Colonic mucosa (tissue), 4 donors: Measurements from ENCODE around the gene SLC9C1. TPM values are rescaled to one million over a fixed set of nuclear protein-coding genes. Genes with fewer than 3 reads are reported as not detected.
A peak's percentile ranks its signal among the peaks of the same experiment; 100 is the strongest.

Experiments used
- DNase-seq: peaks from one replicate; pipeline ENCODE4 v3.0.0-alpha.2; 2020
- H3K27ac ChIP-seq: fragments of 200-600 bp; one replicate; pipeline ENCODE4 v1.8.0; 2021
- H3K27me3 ChIP-seq: fragments of 200-600 bp; one replicate; pipeline ENCODE4 v1.8.0; 2021
- H3K36me3 ChIP-seq: fragments of 200-600 bp; one replicate; pipeline ENCODE4 v1.8.0; 2021
- H3K4me1 ChIP-seq: fragments of 200-600 bp; one replicate; pipeline ENCODE4 v1.8.0; 2021; ENCODE audit warnings: mild to moderate bottlenecking
- H3K4me3 ChIP-seq: fragments of 200-600 bp; one replicate; pipeline ENCODE4 v1.8.0; 2021
- H3K9ac ChIP-seq, 2 donors: one replicate each; pipeline ENCODE4 v1.7.0; 2013; ENCODE audit warnings: control low read depth in 2 of 2, low read depth in 2 of 2, low read length in 2 of 2
- H3K9me3 ChIP-seq: fragments of 200-600 bp; one replicate; pipeline ENCODE4 v1.8.0; 2021
- intact Hi-C: fragments of 100-400 bp; cut with DNase I; formaldehyde crosslinking; loops from one replicate; pipeline ENCODE4 v1.14.1; 2022
- total RNA-seq, 2 donors: library from RNA; stranded (reverse); fragmentation: NEBNext Ultra II Directional in 1 of 2; extraction: Animal tissue kit (Norgen Biotek cat#: 25700) in 1 of 2; gene quantifications; one replicate each; pipeline ENCODE4 v1.2.1, GENCODE V29; 2021
- TF ChIP-seq, protein P1 (sequence below): fragments of 200-600 bp; IDR thresholded peaks from one replicate; pipeline ENCODE4 v1.8.0; 2022; ENCODE audit warnings: antibody characterized with exemption, mild to moderate bottlenecking
- donor health status: healthy.
- donor health status: DM: no; HTN: no; CAD: no.
- donor health status: DM: no; HTN: no; CAD: no.

The SLC9C1 gene
- total RNA-seq, 2 donors from 2014 or later: 0.13 to 0.15 TPM

DNA sequence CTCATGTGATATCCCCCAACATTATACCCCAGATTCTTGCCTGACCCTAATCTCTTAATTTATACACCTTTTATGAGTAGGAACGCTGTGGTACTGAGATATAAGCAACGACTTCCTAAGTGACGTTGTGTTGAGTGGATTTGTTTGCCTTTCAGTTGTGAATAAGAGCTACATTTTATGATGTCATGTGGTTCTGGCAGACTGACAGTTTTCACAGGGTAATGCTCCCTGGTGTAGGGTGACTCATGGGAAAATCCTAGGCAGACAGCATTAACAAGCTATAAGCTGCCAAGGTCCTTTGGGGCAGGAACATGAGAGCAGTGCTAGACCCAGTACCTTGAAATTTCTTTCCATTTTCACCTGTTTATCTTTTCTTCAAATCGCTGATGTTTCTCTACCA lies 196.6 kb downstream of the SLC9C1 start:
- H3K27me3 ChIP-seq: no peaks in the 10 kb centered on the region
- H3K4me1 ChIP-seq: no peaks in the 10 kb centered on the region
- TF ChIP-seq, protein P1, sequence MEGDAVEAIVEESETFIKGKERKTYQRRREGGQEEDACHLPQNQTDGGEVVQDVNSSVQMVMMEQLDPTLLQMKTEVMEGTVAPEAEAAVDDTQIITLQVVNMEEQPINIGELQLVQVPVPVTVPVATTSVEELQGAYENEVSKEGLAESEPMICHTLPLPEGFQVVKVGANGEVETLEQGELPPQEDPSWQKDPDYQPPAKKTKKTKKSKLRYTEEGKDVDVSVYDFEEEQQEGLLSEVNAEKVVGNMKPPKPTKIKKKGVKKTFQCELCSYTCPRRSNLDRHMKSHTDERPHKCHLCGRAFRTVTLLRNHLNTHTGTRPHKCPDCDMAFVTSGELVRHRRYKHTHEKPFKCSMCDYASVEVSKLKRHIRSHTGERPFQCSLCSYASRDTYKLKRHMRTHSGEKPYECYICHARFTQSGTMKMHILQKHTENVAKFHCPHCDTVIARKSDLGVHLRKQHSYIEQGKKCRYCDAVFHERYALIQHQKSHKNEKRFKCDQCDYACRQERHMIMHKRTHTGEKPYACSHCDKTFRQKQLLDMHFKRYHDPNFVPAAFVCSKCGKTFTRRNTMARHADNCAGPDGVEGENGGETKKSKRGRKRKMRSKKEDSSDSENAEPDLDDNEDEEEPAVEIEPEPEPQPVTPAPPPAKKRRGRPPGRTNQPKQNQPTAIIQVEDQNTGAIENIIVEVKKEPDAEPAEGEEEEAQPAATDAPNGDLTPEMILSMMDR: no peak
- no peaks in the 10 kb centered on the region for H3K9me3 ChIP-seq
- no peaks in the 10 kb centered on the region for H3K36me3 ChIP-seq
- DNase-seq: peak; percentile 89
- no peak overlapping the region for H3K4me3 ChIP-seq
- H3K9ac ChIP-seq: no peak overlapping the region
- H3K27ac ChIP-seq: peak overlapping the region; percentile 44
- intact Hi-C loops: no loop called here

DNA sequence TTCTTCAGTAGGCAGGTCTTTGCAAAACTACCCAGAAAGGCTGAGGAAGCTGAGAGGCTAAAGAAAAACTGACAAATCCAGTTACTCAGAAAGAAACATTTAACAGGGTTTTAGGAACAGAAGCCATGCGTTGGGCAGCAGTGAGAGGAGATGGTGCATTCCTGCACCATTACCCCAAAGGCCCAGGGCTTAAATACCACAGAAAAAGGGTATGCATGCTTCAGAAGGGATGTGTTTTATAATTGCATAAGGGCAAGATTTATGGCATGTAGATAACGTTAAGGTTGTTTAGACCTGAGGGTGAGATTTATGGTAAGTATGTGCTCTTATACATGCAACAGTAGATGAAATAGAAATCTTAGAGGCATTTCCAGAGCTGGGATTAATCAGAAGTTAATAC lies 197.8 kb downstream of the SLC9C1 start:
- TF ChIP-seq, protein P1: no peak
- Histone ChIP-seq H3K27me3 (no peaks in the 10 kb centered on the region), H3K9me3 (no peaks in the 10 kb centered on the region), H3K4me3 (no peak overlapping the region), H3K9ac (no peak overlapping the region), H3K36me3 (no peaks in the 10 kb centered on the region), H3K4me1 (no peaks in the 10 kb centered on the region), H3K27ac (no peak overlapping the region)
- intact Hi-C loops: no loop called here
- no peak for DNase-seq

DNA sequence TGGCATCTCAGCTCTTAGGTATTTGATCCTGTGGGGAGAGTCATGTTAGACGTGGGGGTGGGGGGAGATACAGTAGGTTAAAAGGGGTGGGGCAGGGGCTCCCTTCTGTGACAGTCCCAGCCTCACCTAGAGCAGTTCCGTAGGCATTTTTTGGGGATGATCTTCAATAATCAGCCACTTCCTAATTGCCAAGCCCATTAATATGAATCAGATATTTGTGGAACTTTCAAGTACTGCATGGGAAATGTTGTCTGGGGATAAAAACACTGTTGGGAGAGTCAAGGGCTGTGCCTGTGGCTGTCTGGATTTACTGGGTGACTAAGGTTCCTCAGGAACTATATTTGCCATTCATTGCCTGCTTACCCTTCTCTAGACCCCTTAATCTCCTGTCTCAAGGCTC lies 198.3 kb downstream of the SLC9C1 start:
- no peaks in the 10 kb centered on the region for H3K9me3 ChIP-seq
- no peak overlapping the region for H3K9ac ChIP-seq
- no peaks in the 10 kb centered on the region for H3K36me3 ChIP-seq
- intact Hi-C loops: no loop called here
- no peak overlapping the region for H3K27ac ChIP-seq
- no peaks in the 10 kb centered on the region for H3K27me3 ChIP-seq
- TF ChIP-seq, protein P1: no peak
- no peak for DNase-seq
- H3K4me1 ChIP-seq: no peaks in the 10 kb centered on the region
- no peak overlapping the region for H3K4me3 ChIP-seq

DNA sequence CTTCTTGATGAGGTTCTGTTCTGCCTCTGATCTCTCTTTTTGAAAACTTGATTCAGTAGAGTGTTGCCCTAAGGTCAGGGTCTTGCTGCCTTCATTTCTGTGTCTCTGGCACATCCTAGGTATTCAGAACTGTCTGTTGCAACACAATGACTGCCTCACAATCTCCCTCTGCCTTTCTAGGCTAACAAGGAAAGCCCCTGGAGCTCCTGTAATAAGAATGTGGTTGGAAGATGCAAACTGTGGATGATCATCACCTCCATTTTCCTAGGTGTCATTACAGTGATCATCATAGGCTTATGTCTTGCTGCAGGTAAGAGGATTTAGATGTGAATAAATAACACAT lies 200.9 kb downstream of the SLC9C1 start:
- Histone ChIP-seq H3K4me3 (no peak overlapping the region), H3K9me3 (no peaks in the 10 kb centered on the region), H3K4me1 (peaks cover 5% of the 10 kb centered on the region), H3K9ac (no peak overlapping the region), H3K27ac (peak overlapping the region; percentile 45), H3K27me3 (no peaks in the 10 kb centered on the region), H3K36me3 (no peaks in the 10 kb centered on the region)
- intact Hi-C loops: no loop called here
- no peak for DNase-seq
- TF ChIP-seq, protein P1: no peak

DNA sequence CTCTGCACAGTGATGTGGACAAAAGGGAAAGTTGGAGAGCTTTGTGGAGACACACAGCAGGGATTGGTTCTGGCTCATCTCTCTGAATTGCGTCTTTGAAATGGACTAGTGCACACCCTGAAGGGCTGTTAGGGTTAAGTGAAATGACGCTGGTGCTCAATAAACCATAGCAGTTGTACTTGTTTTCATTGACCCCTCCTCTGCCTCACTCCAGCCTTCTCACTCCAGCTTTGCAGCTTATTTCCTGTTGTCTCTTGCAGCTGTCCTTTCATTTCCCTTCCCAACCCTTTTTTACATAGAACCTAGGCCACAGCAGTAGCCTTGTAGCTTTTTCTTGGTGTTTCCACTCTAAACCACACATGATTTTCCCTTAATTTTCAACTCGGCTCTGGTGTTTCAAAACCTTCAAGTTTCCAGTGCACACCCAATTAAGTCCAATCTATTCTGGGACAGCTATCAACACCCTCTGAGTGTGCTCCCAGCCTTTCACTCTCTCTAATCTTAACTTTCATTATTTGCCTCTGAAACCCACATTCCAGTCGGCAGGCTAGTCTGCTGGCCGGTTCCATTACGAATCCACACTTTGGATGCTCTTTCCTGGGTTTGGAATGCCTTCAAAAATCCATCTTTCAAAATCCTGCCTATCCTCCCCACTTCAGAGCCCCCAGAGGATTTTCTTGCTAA lies 201.4 kb downstream of the SLC9C1 start:
- DNase-seq: peak; percentile 29
- TF ChIP-seq, protein P1: no peak
- H3K9ac ChIP-seq: no peak overlapping the region
- intact Hi-C loops: no loop called here
- peak overlapping the region; percentile 45 for H3K27ac ChIP-seq
- no peaks in the 10 kb centered on the region for H3K36me3 ChIP-seq
- no peak overlapping the region for H3K4me3 ChIP-seq
- peaks cover 5% of the 10 kb centered on the region for H3K4me1 ChIP-seq
- H3K27me3 ChIP-seq: no peaks in the 10 kb centered on the region
- H3K9me3 ChIP-seq: no peaks in the 10 kb centered on the region
